Endometrial microvascular endothelial cells (primary cell): ENCODE data around the gene INMT. TPM values are rescaled to one million over a fixed set of nuclear protein-coding genes. Genes with fewer than 3 reads are reported as not detected.

Source experiments
- in situ Hi-C: cut with HindIII; loops from 2 replicates; pipeline ENCODE4 v1.10.0; 2017; ENCODE audit warnings: low sequenced_read_pairs, low pct_unique_long_range_greater_than_20kb; ENCODE audit errors: inconsistent ontology term
- total RNA-seq: library from RNA; depleted of rRNA; stranded (reverse); fragments of >200 nt; gene quantifications from one replicate; pipeline ENCODE4 v1.2.3, GENCODE V29; 2015; ENCODE audit errors: inconsistent ontology term

Gene INMT
- total RNA-seq, 1 donor from 2014 or later: not detected

- in situ Hi-C loops: no loop called here
These were observed 21.0 kb downstream of the INMT start for GRCh38 chr7:30772984-30773383.

- in situ Hi-C loops: loop anchor here (25.0 kb wide), 1 partner anchor 336 kb away; no protein-coding TSS in a partner anchor
These were observed 24.1 kb downstream of the INMT start for GRCh38 chr7:30775992-30776391.

DNA sequence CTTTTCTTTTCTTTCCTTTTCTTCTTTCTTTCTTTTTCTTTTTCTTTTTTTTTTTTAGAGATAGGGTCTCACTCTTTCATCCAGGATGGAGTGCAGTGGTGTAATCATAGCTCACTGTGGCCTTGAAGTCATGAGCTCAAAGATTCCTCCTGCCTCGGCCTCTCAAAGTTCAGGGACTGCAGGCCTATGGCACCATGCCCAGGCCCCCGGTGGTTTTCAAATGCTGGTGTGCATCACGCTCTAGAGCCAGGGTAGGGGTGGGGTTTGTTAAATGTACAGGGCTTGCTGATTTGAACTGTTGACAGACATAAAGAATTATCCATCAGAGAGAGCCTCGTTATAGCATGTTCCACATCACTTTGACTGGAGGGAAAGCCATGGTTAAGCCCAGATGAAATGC is 25.0 kb downstream of the INMT start:
- in situ Hi-C loops: loop anchor here (25.0 kb wide), 1 partner anchor 335 kb away; no protein-coding TSS in a partner anchor

- in situ Hi-C loops: loop anchor here (25.0 kb wide), 1 partner anchor 334 kb away; no protein-coding TSS in a partner anchor
These were observed 26.5 kb downstream of the INMT start for GRCh38 chr7:30778255-30779025.

- in situ Hi-C loops: loop anchor here (25.0 kb wide), 1 partner anchor 333 kb away; no protein-coding TSS in a partner anchor
These were observed 27.6 kb downstream of the INMT start for GRCh38 chr7:30779574-30779973.

DNA sequence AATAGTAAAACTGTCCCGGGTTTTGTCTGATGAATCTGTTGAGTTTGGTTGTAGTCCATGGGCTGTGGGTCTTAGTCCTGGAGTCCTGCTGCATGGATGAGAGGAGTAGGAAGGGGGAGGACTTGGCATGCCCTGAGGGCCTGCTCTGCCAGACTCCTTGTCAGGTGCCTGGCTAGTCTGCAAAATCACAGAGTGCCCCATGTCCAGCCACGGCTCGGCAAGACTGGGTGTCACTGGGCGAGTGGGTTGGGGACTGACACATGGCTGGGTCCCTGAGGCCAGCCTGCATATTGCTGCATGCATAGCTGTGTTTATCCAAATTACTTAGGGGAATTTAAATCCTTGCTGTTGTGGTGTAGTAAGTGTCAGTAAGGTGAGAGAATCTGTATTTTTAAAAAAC is 29.0 kb downstream of the INMT start:
- in situ Hi-C loops: loop anchor here (25.0 kb wide), 1 partner anchor 331 kb away; no protein-coding TSS in a partner anchor

- in situ Hi-C loops: loop anchor here (25.0 kb wide), 1 partner anchor 330 kb away; no protein-coding TSS in a partner anchor
These were observed 30.8 kb downstream of the INMT start for GRCh38 chr7:30782690-30783089.

DNA sequence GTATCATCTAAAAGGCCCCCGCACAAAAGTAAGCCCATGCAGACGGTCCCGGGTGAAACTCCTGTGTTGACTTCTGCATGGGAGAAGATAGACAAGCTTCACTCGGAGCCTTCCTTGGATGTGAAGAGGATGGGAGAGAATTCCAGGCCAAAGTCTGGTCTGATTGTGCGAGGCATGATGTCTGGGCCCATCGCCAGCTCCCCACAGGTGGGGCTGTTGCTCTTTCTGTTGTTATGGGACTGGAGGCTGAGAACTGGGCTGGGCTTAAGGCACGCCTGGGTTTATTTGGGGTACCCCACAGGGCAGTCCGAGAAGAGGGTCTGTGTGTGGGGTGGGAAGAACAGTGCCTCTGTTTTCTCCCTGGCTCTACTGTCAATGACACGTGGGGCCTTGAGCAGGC is 33.9 kb downstream of the INMT start:
- in situ Hi-C loops: loop anchor here (25.0 kb wide), 1 partner anchor 327 kb away; no protein-coding TSS in a partner anchor

DNA sequence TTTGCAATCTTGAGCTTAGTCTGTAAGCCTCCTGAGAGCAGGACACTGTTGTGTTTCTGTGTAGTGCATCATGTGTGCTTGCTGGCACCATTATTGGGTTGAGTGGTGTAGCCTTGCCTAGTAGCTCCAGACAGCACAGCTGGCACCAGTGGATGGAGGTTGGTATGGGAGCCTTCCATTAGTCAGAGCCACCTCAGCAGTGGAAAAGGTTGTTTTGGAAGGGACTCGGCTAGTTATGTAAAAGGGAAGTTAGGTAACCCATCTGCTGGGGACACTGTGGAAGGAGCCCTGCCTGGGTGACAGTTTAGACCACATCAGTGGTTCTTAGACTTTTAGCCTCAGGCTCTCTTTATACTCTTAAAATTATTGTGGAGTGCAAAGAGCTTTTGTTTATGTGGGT is 35.6 kb downstream of the INMT start:
- in situ Hi-C loops: loop anchor here (25.0 kb wide), 1 partner anchor 325 kb away; no protein-coding TSS in a partner anchor

DNA sequence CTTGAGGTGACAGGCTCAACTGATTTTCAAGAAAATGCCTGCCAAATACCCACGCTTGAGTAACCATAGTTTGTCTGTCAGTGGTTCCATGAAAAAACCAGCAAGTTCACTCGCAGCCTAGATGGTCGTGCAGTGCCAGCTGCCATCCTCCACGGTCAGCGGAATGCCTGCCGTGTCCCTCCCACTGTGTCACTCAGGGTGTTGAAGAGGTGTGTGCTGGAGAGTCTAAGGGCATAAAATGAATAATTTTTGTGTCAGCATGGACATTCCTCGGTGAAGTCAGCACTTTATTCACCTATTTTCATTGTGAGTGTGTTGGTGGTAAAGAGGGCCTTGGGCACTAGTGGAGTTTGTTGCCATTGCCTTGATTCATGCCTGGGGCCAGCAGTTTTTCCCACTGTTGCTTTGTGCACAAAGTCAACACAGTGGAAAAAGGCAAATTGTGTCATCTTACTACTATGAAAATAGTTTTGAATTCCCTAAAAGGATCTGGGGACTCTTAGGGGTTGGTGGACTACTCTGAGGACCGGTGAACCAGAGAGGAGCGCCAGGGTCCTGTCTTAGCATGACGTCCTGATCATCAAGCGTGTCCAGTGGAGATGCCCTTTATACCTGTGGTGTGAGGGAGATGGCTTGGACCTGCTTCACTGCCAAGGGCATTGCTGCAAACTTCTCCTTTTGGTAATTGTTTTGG is 36.9 kb downstream of the INMT start:
- in situ Hi-C loops: loop anchor here (25.0 kb wide), 1 partner anchor 324 kb away; no protein-coding TSS in a partner anchor

DNA sequence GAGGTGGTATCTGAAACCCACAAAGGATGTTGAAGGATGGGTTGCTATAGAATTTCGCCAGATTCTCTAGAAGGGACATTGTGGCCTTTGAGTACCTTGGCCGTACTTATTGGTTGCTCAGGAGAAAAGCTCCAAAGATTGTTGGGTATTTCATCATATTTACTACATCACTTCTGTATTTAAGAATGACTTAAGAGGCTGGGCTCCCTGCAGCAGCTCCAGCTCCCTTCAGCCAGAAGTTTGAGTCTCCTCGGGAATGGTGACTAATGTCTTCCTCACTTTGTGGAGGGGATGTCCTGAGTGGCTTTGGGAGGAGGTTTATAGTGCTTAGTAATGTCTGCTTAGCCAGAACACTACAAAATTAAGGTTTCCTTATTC is 37.4 kb downstream of the INMT start:
- in situ Hi-C loops: loop anchor here (25.0 kb wide), 1 partner anchor 323 kb away; no protein-coding TSS in a partner anchor

DNA sequence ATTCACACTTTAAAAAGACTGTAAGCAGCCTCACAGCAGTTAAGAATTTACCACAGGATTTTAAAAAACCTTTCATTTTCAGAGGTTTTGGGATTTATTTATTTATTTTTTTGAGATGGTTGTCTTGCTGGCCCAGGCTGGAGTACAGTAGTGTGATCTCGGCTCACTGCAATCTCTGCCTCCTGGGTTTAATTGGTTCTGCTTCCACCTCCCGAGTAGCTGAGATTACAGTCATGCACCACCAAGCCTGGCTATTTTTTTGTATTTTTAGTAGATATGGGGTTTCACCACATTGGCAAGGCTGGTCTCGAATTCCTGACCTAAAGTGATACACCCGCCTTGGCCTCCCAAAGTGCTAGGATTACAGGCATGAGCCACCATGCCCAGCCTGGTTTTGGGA is 38.4 kb downstream of the INMT start:
- in situ Hi-C loops: loop anchor here (25.0 kb wide), 1 partner anchor 322 kb away; no protein-coding TSS in a partner anchor

GRCh38 chr7:30791114-30791513 is 39.2 kb downstream of the INMT start:
- in situ Hi-C loops: loop anchor here (25.0 kb wide), 1 partner anchor 321 kb away; no protein-coding TSS in a partner anchor

- in situ Hi-C loops: loop anchor here (25.0 kb wide), 1 partner anchor 317 kb away; no protein-coding TSS in a partner anchor
These were observed 43.4 kb downstream of the INMT start for GRCh38 chr7:30795161-30795948.

GRCh38 chr7:30796105-30796869 is 44.4 kb downstream of the INMT start:
- in situ Hi-C loops: loop anchor here (25.0 kb wide), 1 partner anchor 316 kb away; no protein-coding TSS in a partner anchor

GRCh38 chr7:30797176-30798040 is 45.5 kb downstream of the INMT start:
- in situ Hi-C loops: loop anchor here (25.0 kb wide), 1 partner anchor 315 kb away; no protein-coding TSS in a partner anchor
